H1 (cell line): ENCODE measurements around the gene C1orf174. TPM values are rescaled to one million over a fixed set of nuclear protein-coding genes. Genes with fewer than 3 reads are reported as not detected.
A peak's percentile ranks its signal among the peaks of the same experiment; 100 is the strongest.

Experiments
- ATF2 ChIP-seq: IDR thresholded peaks from 2 replicates; pipeline ENCODE4 v1.6.1; 2012; ENCODE audit warnings: low read length, inconsistent platforms
- BACH1 ChIP-seq: IDR thresholded peaks from 2 replicates; pipeline ENCODE4 v1.6.1; 2012; ENCODE audit warnings: low read length, improper control_type of control experiment
- CBX5 ChIP-seq: fragments of 300-800, 300-1000 bp; sonication (generic); IDR thresholded peaks from 2 replicates; pipeline ENCODE4 v1.7.1; 2016; ENCODE audit warnings: antibody characterized with exemption, low read length, low read depth
- CHD1 ChIP-seq: IDR thresholded peaks from 2 replicates; pipeline ENCODE4 v1.6.1; 2012; ENCODE audit warnings: low read depth, low read length, improper control_type of control experiment
- CHD2 ChIP-seq: IDR thresholded peaks from 2 replicates; pipeline ENCODE4 v1.6.1; 2012; ENCODE audit warnings: low read length, improper control_type of control experiment
- CREB1 ChIP-seq: IDR thresholded peaks from 2 replicates; pipeline ENCODE4 v1.6.1; 2012; ENCODE audit warnings: inconsistent platforms
- EP300 ChIP-seq, 2 experiments: IDR thresholded peaks; 1 replicate in 1 of 2; 2 replicates in 1 of 2; pipeline ENCODE4 v1.6.1; 2011 to 2012; ENCODE audit warnings: low read depth in 2 of 2, low read length in 2 of 2, mild to moderate bottlenecking in 2 of 2, borderline replicate concordance in 1 of 2, inconsistent platforms in 1 of 2, moderate library complexity in 1 of 2
- JUND ChIP-seq: IDR thresholded peaks from 2 replicates; pipeline ENCODE4 v1.6.1; 2011; ENCODE audit warnings: mild to moderate bottlenecking, improper control_type of control experiment, low read length
- KDM4A ChIP-seq: IDR thresholded peaks from one replicate; pipeline ENCODE4 v1.7.1; 2012; ENCODE audit warnings: low read depth, mild to moderate bottlenecking, moderate library complexity, low read length, inconsistent platforms; ENCODE audit not compliant: severe bottlenecking
- POU5F1 ChIP-seq: IDR thresholded peaks from 2 replicates; pipeline ENCODE4 v1.6.1; 2011; ENCODE audit warnings: low read depth, mild to moderate bottlenecking, low read length, moderate library complexity
- RFX5 ChIP-seq: IDR thresholded peaks from 2 replicates; pipeline ENCODE4 v1.6.1; 2011; ENCODE audit warnings: low read depth, low read length, improper control_type of control experiment, borderline replicate concordance
- SAP30 ChIP-seq: fragments of 300-600 bp; sonication (generic); IDR thresholded peaks from 2 replicates; pipeline ENCODE4 v1.7.1; 2012; ENCODE audit warnings: low read length, moderate library complexity, mild to moderate bottlenecking, inconsistent platforms; ENCODE audit not compliant: insufficient read depth, insufficient replicate concordance
- SIN3A ChIP-seq, 2 experiments: IDR thresholded peaks in 1 of 2; conservative IDR thresholded peaks in 1 of 2; 2 replicates each; pipeline ENCODE4 v1.6.1; 2011 to 2012; ENCODE audit warnings: low read length in 2 of 2, improper control_type of control experiment in 1 of 2, low read depth in 1 of 2, mild to moderate bottlenecking in 1 of 2
- TAF1 ChIP-seq: IDR thresholded peaks from 2 replicates; pipeline ENCODE4 v1.6.1; 2011; ENCODE audit warnings: mild to moderate bottlenecking, low read depth, low read length
- USF2 ChIP-seq: IDR thresholded peaks from 2 replicates; pipeline ENCODE4 v1.6.1; 2011; ENCODE audit warnings: low read length, improper control_type of control experiment
- polyA plus RNA-seq, 7 experiments: library from polyadenylated mRNA; depleted of rRNA in 3 of 7; stranded (reverse) in 5 of 7; unstranded in 2 of 7; fragments of >200 nt in 5 of 7; fragments of 200-250 nt in 2 of 7; gene quantifications; 1 replicate in 5 of 7; 2 replicates in 1 of 7; 4 replicates in 1 of 7; pipeline versions ENCODE4 v1.2.1 to v1.2.3, GENCODE V29; 2011 to 2013; ENCODE audit warnings: missing spikeins in 2 of 7, mixed read lengths in 2 of 7
- total RNA-seq: library from RNA; stranded (reverse); fragmentation: NEBNext Ultra II Directional; extraction: Animal tissue kit (Norgen Biotek cat#: 25700); gene quantifications from 2 replicates; pipeline ENCODE4 v1.2.1, GENCODE V29; 2021
- TF ChIP-seq, protein P1 (sequence below), 3 experiments: IDR thresholded peaks; 1 replicate in 2 of 3; 2 replicates in 1 of 3; pipeline versions ENCODE4 v1.5.1 to v1.6.1; 2011; ENCODE audit warnings: low read length in 3 of 3, mild to moderate bottlenecking in 3 of 3, inconsistent platforms in 2 of 3, low read depth in 1 of 3, moderate library complexity in 1 of 3; ENCODE audit not compliant: insufficient read depth in 1 of 3; ENCODE audit errors: control extremely low read depth in 1 of 3
- TF ChIP-seq, protein P2 (sequence below): IDR thresholded peaks from 2 replicates; pipeline ENCODE4 v1.6.1; 2012; ENCODE audit warnings: inconsistent platforms

Gene C1orf174
- total and polyA plus RNA-seq, 2 of the 8 experiments (the other 6 are each of a cell fraction or from before 2014, with no cell fraction given): 28.4 to 32.4 TPM

DNA sequence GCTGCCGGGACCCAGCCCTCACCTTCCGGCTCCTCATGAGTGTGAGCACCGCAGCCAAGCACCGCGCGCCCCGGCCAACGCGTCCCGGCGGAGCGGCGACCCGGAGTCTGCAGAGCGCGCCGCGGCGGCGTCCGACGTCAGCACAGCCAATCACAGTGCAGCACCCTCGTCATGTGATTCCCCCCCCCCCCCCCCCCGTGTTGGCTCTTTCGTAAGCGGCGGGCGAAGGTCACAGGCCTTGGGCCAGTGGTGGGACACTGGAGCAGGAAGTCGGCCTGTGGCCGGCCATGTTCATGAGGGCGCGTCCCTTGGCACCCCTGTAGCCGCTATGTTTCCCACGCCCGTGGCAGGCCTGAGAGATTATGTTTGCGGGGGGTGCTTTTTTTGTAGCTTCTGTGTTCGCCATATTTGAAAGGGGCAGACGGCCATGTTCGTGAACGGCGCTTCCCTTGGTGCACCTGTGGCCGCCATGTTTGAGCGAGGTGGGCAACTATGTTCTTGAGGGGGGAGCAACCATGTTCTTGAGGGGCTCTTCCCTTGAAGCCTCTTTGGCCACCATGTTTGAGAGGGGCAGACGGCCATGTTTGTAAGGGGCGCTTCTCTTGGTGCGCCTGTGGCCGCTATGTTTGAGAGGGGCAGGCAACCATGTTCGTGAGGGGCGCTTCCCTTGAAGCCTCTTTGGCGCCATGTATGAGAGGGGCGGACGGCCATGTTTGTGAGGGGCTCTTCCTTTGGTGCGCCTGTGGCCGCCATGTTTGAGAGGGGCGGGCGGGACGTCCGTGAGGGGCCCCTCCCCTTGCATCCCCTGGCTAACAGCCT is at the start of gene C1orf174 (continued):
- TF ChIP-seq CBX5 (no peak), EP300 (IDR thresholded peaks at IDR 0.05; ENCODE audit: borderline replicate concordance in 1 of 2, low read depth in 2 of 2, low read length in 2 of 2) (no peak), TAF1 (peak; percentile 85), CHD2 (0 out of 2 replicates have a peak, but pooled peaks have one; percentile 13), BACH1 (0 out of 2 replicates have a peak, but pooled peaks have one; percentile 52), RFX5 (no peak), JUND (no peak), CHD1 (no peak; the same call in 1 of the 2 replicates), KDM4A (peak; percentile 12), ATF2 (no peak), USF2 (peak; percentile 78), SAP30 (peak; percentile 98), POU5F1 (no peak), SIN3A (conservative IDR thresholded peaks at IDR 0.05 in 1 of 2, IDR thresholded peaks at IDR 0.05 in 1 of 2; ENCODE audit: low read depth in 1 of 2, low read length in 2 of 2) (peak in 1 of 2 experiments; percentile 3; a peak in 2 of 4 replicates), CREB1 (peak; percentile 83)
- TF ChIP-seq, protein P1, sequence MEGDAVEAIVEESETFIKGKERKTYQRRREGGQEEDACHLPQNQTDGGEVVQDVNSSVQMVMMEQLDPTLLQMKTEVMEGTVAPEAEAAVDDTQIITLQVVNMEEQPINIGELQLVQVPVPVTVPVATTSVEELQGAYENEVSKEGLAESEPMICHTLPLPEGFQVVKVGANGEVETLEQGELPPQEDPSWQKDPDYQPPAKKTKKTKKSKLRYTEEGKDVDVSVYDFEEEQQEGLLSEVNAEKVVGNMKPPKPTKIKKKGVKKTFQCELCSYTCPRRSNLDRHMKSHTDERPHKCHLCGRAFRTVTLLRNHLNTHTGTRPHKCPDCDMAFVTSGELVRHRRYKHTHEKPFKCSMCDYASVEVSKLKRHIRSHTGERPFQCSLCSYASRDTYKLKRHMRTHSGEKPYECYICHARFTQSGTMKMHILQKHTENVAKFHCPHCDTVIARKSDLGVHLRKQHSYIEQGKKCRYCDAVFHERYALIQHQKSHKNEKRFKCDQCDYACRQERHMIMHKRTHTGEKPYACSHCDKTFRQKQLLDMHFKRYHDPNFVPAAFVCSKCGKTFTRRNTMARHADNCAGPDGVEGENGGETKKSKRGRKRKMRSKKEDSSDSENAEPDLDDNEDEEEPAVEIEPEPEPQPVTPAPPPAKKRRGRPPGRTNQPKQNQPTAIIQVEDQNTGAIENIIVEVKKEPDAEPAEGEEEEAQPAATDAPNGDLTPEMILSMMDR (IDR thresholded peaks at IDR 0.05; ENCODE audit: control extremely low read depth in 1 of 3, insufficient read depth in 1 of 3, low read depth in 1 of 3, low read length in 3 of 3): no peak
- TF ChIP-seq, protein P2, sequence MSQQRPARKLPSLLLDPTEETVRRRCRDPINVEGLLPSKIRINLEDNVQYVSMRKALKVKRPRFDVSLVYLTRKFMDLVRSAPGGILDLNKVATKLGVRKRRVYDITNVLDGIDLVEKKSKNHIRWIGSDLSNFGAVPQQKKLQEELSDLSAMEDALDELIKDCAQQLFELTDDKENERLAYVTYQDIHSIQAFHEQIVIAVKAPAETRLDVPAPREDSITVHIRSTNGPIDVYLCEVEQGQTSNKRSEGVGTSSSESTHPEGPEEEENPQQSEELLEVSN: peak; percentile 37; the same call in 1 of the 2 replicates
